Measurements from ENCODE around the gene PTGER1.

- TF ChIP-seq CTCF (conservative IDR thresholded peaks at IDR 0.05; ENCODE audit: low read depth, low read length) (no peak), EZH2 (IDR thresholded peaks at IDR 0.05; ENCODE audit: low read length, unreplicated experiment) (no peak), EZH2phosphoT487 (IDR thresholded peaks at IDR 0.05; ENCODE audit: borderline replicate concordance, low read length) (no peak)
These were observed 42.8 kb upstream of the PTGER1 start, which contains the start of gene DNAJB1 for GRCh38 chr19:14517840-14518505.
